Measurements from ENCODE around the gene RPLP2.

- TF ChIP-seq POLR2A (IDR thresholded peaks at IDR 0.05; ENCODE audit: low read depth, low read length) (no peak), TAF1 (IDR thresholded peaks at IDR 0.05; ENCODE audit: low read depth, low read length) (no peak), POLR2AphosphoS5 (IDR thresholded peaks at IDR 0.05; ENCODE audit: low read depth, low read length) (no peak), POU2F2 (IDR thresholded peaks at IDR 0.05; ENCODE audit: low read depth, low read length) (no peak), PAX5 (IDR thresholded peaks at IDR 0.05; ENCODE audit: insufficient read depth, low read length, severe bottlenecking) (no peak), SPI1 (IDR thresholded peaks at IDR 0.05; ENCODE audit: low read depth, low read length) (no peak)
These were observed 48.4 kb downstream of the RPLP2 start for GRCh38 chr11:858053-858761.

Data from GM12891 (cell line).